ENCODE results near the gene TMEM231.

TMEM231 gene

DNA sequence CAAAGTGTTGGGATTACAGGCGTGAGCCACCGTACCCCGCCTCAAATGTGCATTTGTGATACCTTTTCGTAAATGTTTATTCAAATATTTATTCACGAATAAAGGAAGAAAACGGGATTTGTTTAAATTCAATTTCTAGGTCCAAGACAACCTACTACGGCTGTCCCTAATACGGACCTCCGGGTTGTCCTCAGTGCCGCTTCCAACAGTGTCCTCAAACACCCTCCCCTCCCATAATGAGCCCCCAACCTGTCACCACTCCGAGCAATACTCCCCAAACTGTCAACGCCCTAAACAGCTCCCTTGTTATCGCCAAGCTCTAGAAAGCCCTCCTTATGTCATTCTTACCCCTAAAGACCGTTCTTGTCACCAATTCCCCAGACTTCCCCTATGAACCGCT is 9.6 kb upstream of the TMEM231 start:
- H3K27me3 ChIP-seq (ENCODE audit: insufficient read depth, low read length) = no peaks in the 10 kb centered on the region
- H2AFZ ChIP-seq (ENCODE audit: low read length) = 0 out of 2 replicates have a peak overlapping the region, but pooled peaks have one; percentile 47
- H3F3A ChIP-seq (ENCODE audit: insufficient read depth, low read length) = no peaks in the 10 kb centered on the region
- H3K36me3 ChIP-seq (ENCODE audit: insufficient read depth, low read length) = peaks cover 32% of the 10 kb centered on the region
- H3K4me3 ChIP-seq (ENCODE audit: low read depth, low read length, poor library complexity, severe bottlenecking) = peak overlapping the region; percentile 94
- peak overlapping the region; percentile 44 for H3K27ac ChIP-seq (ENCODE audit: low read depth, low read length, poor library complexity, severe bottlenecking)
- peak overlapping the region; percentile 89 for H3K4me2 ChIP-seq (ENCODE audit: low read length)
- no peaks in the 10 kb centered on the region for H3K9me2 ChIP-seq (ENCODE audit: low read depth, low read length)
- no peaks in the 10 kb centered on the region for H4K20me1 ChIP-seq (ENCODE audit: insufficient read depth, low read length)
- H3K9ac ChIP-seq (ENCODE audit: low read length) = peak overlapping the region; percentile 90; the same call in 1 of the 2 replicates
- TF ChIP-seq EZH2 (IDR thresholded peaks at IDR 0.05; ENCODE audit: borderline replicate concordance, low read length) = no peak
- TF ChIP-seq, protein P1, sequence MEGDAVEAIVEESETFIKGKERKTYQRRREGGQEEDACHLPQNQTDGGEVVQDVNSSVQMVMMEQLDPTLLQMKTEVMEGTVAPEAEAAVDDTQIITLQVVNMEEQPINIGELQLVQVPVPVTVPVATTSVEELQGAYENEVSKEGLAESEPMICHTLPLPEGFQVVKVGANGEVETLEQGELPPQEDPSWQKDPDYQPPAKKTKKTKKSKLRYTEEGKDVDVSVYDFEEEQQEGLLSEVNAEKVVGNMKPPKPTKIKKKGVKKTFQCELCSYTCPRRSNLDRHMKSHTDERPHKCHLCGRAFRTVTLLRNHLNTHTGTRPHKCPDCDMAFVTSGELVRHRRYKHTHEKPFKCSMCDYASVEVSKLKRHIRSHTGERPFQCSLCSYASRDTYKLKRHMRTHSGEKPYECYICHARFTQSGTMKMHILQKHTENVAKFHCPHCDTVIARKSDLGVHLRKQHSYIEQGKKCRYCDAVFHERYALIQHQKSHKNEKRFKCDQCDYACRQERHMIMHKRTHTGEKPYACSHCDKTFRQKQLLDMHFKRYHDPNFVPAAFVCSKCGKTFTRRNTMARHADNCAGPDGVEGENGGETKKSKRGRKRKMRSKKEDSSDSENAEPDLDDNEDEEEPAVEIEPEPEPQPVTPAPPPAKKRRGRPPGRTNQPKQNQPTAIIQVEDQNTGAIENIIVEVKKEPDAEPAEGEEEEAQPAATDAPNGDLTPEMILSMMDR (IDR thresholded peaks at IDR 0.05; ENCODE audit: low read length) = no peak
- H3K4me1 ChIP-seq (ENCODE audit: insufficient read depth, low read length, severe bottlenecking) = peaks cover 37% of the 10 kb centered on the region
- H3K79me2 ChIP-seq (ENCODE audit: insufficient read depth, low read length) = peaks cover 10% of the 10 kb centered on the region; the same call in 1 of the 2 replicates
- no peaks in the 10 kb centered on the region for H3K9me3 ChIP-seq (ENCODE audit: low read length)

GRCh38 chr16:75559564-75560372 is 3.7 kb upstream of the TMEM231 start:
- Histone ChIP-seq H3K79me2 (ENCODE audit: insufficient read depth, low read length) (no peaks in the 10 kb centered on the region), H2AFZ (ENCODE audit: low read length) (no peak overlapping the region), H3F3A (ENCODE audit: insufficient read depth, low read length) (no peaks in the 10 kb centered on the region), H3K4me3 (ENCODE audit: low read depth, low read length, poor library complexity, severe bottlenecking) (no peak overlapping the region), H3K36me3 (ENCODE audit: insufficient read depth, low read length) (no peaks in the 10 kb centered on the region), H4K20me1 (ENCODE audit: insufficient read depth, low read length) (no peaks in the 10 kb centered on the region), H3K9me3 (ENCODE audit: low read length) (no peaks in the 10 kb centered on the region), H3K9me2 (ENCODE audit: low read depth, low read length) (no peaks in the 10 kb centered on the region), H3K4me1 (ENCODE audit: insufficient read depth, low read length, severe bottlenecking) (peaks cover 31% of the 10 kb centered on the region), H3K9ac (ENCODE audit: low read length) (no peak overlapping the region), H3K27me3 (ENCODE audit: insufficient read depth, low read length) (no peaks in the 10 kb centered on the region), H3K27ac (ENCODE audit: low read depth, low read length, poor library complexity, severe bottlenecking) (no peak overlapping the region), H3K4me2 (ENCODE audit: low read length) (no peak overlapping the region)
- no peak for TF ChIP-seq EZH2 (IDR thresholded peaks at IDR 0.05; ENCODE audit: borderline replicate concordance, low read length)
- TF ChIP-seq, protein P1 (IDR thresholded peaks at IDR 0.05; ENCODE audit: low read length) = no peak

- H3K27me3 ChIP-seq (ENCODE audit: insufficient read depth, low read length) = no peaks in the 10 kb centered on the region
- H3K4me1 ChIP-seq (ENCODE audit: insufficient read depth, low read length, severe bottlenecking) = peaks cover 28% of the 10 kb centered on the region
- TF ChIP-seq, protein P1 (IDR thresholded peaks at IDR 0.05; ENCODE audit: low read length) = no peak
- no peak for TF ChIP-seq EZH2 (IDR thresholded peaks at IDR 0.05; ENCODE audit: borderline replicate concordance, low read length)
- no peaks in the 10 kb centered on the region for H3K36me3 ChIP-seq (ENCODE audit: insufficient read depth, low read length)
- no peaks in the 10 kb centered on the region for H3K79me2 ChIP-seq (ENCODE audit: insufficient read depth, low read length)
- H3K9ac ChIP-seq (ENCODE audit: low read length) = no peak overlapping the region
- no peak overlapping the region for H3K27ac ChIP-seq (ENCODE audit: low read depth, low read length, poor library complexity, severe bottlenecking)
- H3K4me2 ChIP-seq (ENCODE audit: low read length) = no peak overlapping the region
- no peaks in the 10 kb centered on the region for H3K9me2 ChIP-seq (ENCODE audit: low read depth, low read length)
- no peak overlapping the region for H3K4me3 ChIP-seq (ENCODE audit: low read depth, low read length, poor library complexity, severe bottlenecking)
- no peaks in the 10 kb centered on the region for H3F3A ChIP-seq (ENCODE audit: insufficient read depth, low read length)
- no peak overlapping the region for H2AFZ ChIP-seq (ENCODE audit: low read length)
- H4K20me1 ChIP-seq (ENCODE audit: insufficient read depth, low read length) = no peaks in the 10 kb centered on the region
- H3K9me3 ChIP-seq (ENCODE audit: low read length) = no peaks in the 10 kb centered on the region
Measured at GRCh38 chr16:75558846-75559401, 2.9 kb upstream of the TMEM231 start.
